ENCODE measurements around the gene SEC62. TPM values are rescaled to one million over a fixed set of nuclear protein-coding genes. Genes with fewer than 3 reads are reported as not detected.
A peak's percentile ranks its signal among the peaks of the same experiment; 100 is the strongest.

Gene SEC62, protein sequence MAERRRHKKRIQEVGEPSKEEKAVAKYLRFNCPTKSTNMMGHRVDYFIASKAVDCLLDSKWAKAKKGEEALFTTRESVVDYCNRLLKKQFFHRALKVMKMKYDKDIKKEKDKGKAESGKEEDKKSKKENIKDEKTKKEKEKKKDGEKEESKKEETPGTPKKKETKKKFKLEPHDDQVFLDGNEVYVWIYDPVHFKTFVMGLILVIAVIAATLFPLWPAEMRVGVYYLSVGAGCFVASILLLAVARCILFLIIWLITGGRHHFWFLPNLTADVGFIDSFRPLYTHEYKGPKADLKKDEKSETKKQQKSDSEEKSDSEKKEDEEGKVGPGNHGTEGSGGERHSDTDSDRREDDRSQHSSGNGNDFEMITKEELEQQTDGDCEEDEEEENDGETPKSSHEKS
- 10 to 100 TPM; 83.3 to 88.5 (median 86.6) TPM for total RNA-seq
- 110 TPM for total RNA-seq (2013)

- no peaks in the 10 kb centered on the region for H3K36me3 ChIP-seq (ENCODE audit: control insufficient read depth, insufficient read depth, low read length)
- H3K27me3 ChIP-seq (ENCODE audit: control insufficient read depth, insufficient read depth, low read length) = no peaks in the 10 kb centered on the region
- DNase-seq = peak; percentile 93 to 97
- Mint-ChIP-seq H3K4me1 (peaks cover 30 to 40% of the 10 kb centered on the region in 2 donors), H3K36me3 (no peaks in the 10 kb centered on the region), H3K27me3 (ENCODE audit: low read depth in 2 of 2) (peaks cover 13 to 17% of the 10 kb centered on the region in 2 donors), H3K9me3 (no peaks in the 10 kb centered on the region), H3K27ac (peak within 1 kb of the TSS; percentile 95 to 98), H3K4me3 (peak within 1 kb of the TSS; percentile 98)
- TF ChIP-seq, protein P1, sequence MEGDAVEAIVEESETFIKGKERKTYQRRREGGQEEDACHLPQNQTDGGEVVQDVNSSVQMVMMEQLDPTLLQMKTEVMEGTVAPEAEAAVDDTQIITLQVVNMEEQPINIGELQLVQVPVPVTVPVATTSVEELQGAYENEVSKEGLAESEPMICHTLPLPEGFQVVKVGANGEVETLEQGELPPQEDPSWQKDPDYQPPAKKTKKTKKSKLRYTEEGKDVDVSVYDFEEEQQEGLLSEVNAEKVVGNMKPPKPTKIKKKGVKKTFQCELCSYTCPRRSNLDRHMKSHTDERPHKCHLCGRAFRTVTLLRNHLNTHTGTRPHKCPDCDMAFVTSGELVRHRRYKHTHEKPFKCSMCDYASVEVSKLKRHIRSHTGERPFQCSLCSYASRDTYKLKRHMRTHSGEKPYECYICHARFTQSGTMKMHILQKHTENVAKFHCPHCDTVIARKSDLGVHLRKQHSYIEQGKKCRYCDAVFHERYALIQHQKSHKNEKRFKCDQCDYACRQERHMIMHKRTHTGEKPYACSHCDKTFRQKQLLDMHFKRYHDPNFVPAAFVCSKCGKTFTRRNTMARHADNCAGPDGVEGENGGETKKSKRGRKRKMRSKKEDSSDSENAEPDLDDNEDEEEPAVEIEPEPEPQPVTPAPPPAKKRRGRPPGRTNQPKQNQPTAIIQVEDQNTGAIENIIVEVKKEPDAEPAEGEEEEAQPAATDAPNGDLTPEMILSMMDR (IDR thresholded peaks at IDR 0.05) = no peak
- peak; percentile 90 to 94 (median 93) for ATAC-seq
- H3K4me3 ChIP-seq (ENCODE audit: low read length) = peak within 1 kb of the TSS; percentile 71
- WGBS (ENCODE audit: insufficient coverage) = under 1% methylated on average over 37 of the region's 37 CpGs
- intact Hi-C loops (cut with micrococcal nuclease) = loop anchor here (1.0 kb wide), 1 partner anchor 201 kb away; the partner anchor contains the start of gene TERC
- H3K4me1 ChIP-seq (ENCODE audit: control insufficient read depth, insufficient read depth, low read length) = peaks cover 14% of the 10 kb centered on the region
- no peaks in the 10 kb centered on the region for H3K9me3 ChIP-seq (ENCODE audit: control insufficient read depth, insufficient read depth, low read length)
- H3K27ac ChIP-seq (ENCODE audit: low read length) = peak within 1 kb of the TSS; percentile 92
These were observed at the start of gene SEC62 for GRCh38 chr3:169966428-169966950. SEC62 (plus strand) TSS chr3:169966807; CDS start chr3:169966823, 16 bp downstream.

- peaks cover 0 to 13% of the 10 kb centered on the region in 2 donors for H3K27me3 Mint-ChIP-seq (ENCODE audit: low read depth in 2 of 2)
- 72% methylated on average over 8 of the region's 8 CpGs for WGBS (ENCODE audit: insufficient coverage)
- no peak overlapping the region for H3K4me3 ChIP-seq (ENCODE audit: low read length)
- H3K36me3 ChIP-seq (ENCODE audit: control insufficient read depth, insufficient read depth, low read length) = no peaks in the 10 kb centered on the region
- H3K4me1 ChIP-seq (ENCODE audit: control insufficient read depth, insufficient read depth, low read length) = no peaks in the 10 kb centered on the region
- no peak overlapping the region for H3K4me3 Mint-ChIP-seq
- no peaks in the 10 kb centered on the region for H3K27me3 ChIP-seq (ENCODE audit: control insufficient read depth, insufficient read depth, low read length)
- ATAC-seq (no peak), DNase-seq (no peak)
- no peaks in the 10 kb centered on the region for H3K4me1 Mint-ChIP-seq
- no peaks in the 10 kb centered on the region for H3K9me3 Mint-ChIP-seq
- TF ChIP-seq, protein P1 (IDR thresholded peaks at IDR 0.05) = no peak
- H3K9me3 ChIP-seq (ENCODE audit: control insufficient read depth, insufficient read depth, low read length) = no peaks in the 10 kb centered on the region
- H3K27ac Mint-ChIP-seq = no peak overlapping the region
- no peaks in the 10 kb centered on the region for H3K36me3 Mint-ChIP-seq
- H3K27ac ChIP-seq (ENCODE audit: low read length) = no peak overlapping the region
- intact Hi-C loops (cut with micrococcal nuclease) = no loop called here
These were observed 43.4 kb upstream of the SEC62 start for GRCh38 chr3:169923189-169923588.

DNA sequence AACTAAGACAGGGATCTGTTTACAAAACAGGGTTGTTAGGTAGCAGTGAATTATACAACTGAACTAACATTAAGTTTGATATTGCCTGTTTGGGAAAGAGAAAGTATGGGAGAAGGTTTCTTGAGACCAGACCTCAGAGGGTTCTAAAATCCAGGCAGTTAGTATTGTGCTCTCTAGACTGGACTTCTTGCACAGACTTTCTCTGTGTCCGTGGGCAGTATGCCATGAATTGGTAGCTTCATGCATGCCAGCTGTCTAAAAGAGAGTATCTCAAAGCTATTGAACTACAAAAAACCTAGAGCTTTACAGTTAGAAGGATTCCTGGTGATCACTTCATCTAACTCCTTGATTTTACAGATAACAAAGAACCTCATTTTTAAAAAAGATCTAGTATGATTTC, 42.8 kb upstream of the SEC62 start:
- no peaks in the 10 kb centered on the region for H3K36me3 ChIP-seq (ENCODE audit: control insufficient read depth, insufficient read depth, low read length)
- TF ChIP-seq, protein P1 (IDR thresholded peaks at IDR 0.05) = no peak
- DNase-seq (no peak), ATAC-seq (no peak)
- Mint-ChIP-seq H3K27ac (no peak overlapping the region), H3K27me3 (ENCODE audit: low read depth in 2 of 2) (peaks cover 0 to 13% of the 10 kb centered on the region in 2 donors), H3K4me1 (no peaks in the 10 kb centered on the region), H3K4me3 (no peak overlapping the region), H3K36me3 (no peaks in the 10 kb centered on the region), H3K9me3 (no peaks in the 10 kb centered on the region)
- H3K4me1 ChIP-seq (ENCODE audit: control insufficient read depth, insufficient read depth, low read length) = no peaks in the 10 kb centered on the region
- WGBS (ENCODE audit: insufficient coverage) = 95% methylated on average over 1 of the region's 1 CpG
- no peak overlapping the region for H3K4me3 ChIP-seq (ENCODE audit: low read length)
- no peak overlapping the region for H3K27ac ChIP-seq (ENCODE audit: low read length)
- H3K9me3 ChIP-seq (ENCODE audit: control insufficient read depth, insufficient read depth, low read length) = no peaks in the 10 kb centered on the region
- H3K27me3 ChIP-seq (ENCODE audit: control insufficient read depth, insufficient read depth, low read length) = no peaks in the 10 kb centered on the region
- intact Hi-C loops (cut with micrococcal nuclease) = no loop called here

Measured in natural killer cell (primary cell).